GM19468 (cell line): Measurements from ENCODE around the gene LILRA6.
"Not testable (repeated sequence)": the region's sequence is repeated elsewhere in the genome, so short reads cannot be mapped to it uniquely, and the experiment has no call there.

Experiments
- ATAC-seq: cut with Tn5 transposase; IDR thresholded peaks from one replicate; pipeline ENCODE4 v1.9.1; 2021; ENCODE audit warnings: mild to moderate bottlenecking, moderate library complexity, moderate number of reproducible peaks; ENCODE audit not compliant: unreplicated experiment; ENCODE audit errors: extremely low read depth

The LILRA6 gene

DNA sequence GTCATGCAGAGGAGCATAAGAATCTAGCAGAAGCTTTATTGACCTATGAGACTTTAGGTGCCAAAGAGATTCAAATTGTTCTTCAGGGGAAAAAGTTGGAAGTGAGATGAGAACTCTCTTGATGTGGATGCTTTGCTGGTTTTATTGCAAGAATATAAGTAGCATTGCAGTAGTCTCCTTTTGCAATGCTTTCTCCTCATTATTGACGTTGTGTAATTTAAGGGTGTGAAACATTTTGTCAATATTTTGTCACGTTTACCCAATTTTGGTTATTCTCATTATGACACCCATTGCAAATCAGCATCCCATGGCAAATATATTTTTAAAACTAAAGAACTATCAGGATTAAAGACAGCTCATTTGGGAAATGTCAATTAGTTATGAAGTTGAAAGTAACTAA is 26.3 kb upstream of the LILRA6 start:
- no peak for ATAC-seq

DNA sequence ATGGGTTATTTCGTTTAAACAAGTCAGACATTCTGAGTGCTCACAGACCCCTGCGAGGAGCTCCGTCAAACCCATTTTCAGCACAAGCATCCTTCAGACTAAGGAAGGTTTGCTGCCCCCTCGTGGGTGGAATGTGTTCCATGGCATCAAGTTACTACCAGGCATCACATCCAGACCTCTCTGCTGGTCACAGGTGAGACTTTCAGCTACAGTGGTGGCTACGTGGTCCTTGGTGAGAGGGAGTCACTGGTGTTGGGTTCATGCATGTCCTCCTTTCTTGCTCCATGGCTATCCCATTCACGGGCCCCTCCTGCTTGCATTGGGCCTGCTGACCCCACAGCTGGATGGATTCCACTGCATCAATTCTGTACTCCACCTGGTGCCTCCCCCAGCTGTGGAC is 23.5 kb upstream of the LILRA6 start:
- ATAC-seq = no peak

DNA sequence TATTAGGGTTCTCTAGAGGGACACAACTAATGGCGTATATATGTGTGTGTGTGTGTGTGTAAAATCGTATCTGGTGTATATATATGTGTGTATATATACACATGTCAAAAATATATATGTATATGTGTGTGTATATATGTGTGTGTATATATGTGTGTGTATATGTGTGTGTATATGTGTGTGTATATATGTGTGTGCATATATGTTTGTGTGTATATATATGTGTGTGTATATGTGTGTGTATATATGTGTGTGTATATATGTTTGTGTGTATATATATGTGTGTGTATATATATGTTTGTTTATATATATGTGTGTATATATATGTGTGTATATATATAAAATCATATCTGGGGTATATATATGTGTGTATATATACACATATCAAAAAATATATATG is 19.9 kb upstream of the LILRA6 start:
- no peak for ATAC-seq

DNA sequence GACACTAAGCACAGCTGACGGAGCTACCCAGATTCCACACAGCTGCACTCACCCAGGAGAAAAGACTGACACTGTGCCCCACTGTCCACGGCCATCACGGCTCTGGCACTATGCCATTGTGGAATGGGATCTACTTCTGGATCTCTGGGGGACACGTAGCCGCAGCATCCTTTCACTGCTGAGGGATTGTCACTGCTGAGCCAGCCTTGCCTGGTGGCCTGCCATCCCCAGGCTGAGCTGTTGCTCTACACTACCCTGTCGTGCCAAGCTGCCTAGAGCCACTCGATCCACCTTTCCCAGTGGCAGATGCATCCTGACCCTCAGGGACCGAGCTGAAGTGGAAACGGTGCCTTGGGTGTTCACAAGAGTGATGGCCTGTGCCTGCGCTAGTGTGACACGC is 19.5 kb upstream of the LILRA6 start:
- no peak for ATAC-seq

DNA sequence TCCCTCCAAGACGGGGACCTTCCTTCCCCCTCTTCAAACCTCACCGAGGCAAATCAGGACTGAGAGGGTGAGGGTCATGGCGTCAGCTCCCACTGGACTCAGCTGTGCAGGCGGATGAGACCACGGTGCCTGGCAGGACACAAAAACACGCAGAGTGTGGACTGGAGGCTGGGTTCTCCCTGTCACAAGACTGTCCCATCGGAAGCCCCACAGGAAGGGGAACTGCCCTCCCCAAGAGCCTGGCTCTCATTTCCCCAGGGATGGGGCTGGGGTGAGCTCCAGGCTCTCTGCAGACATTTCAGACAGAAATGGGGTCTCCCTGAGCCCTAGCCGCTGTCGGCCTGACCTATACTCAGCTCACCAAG is 14.5 kb upstream of the LILRA6 start, which contains the start of gene LILRB5:
Gene LILRB5, minus strand, starts transcription at position 158 of the 365 bp plus-strand sequence. Its CDS starts 80 bp downstream, at position 78.
- ATAC-seq = no peak

DNA sequence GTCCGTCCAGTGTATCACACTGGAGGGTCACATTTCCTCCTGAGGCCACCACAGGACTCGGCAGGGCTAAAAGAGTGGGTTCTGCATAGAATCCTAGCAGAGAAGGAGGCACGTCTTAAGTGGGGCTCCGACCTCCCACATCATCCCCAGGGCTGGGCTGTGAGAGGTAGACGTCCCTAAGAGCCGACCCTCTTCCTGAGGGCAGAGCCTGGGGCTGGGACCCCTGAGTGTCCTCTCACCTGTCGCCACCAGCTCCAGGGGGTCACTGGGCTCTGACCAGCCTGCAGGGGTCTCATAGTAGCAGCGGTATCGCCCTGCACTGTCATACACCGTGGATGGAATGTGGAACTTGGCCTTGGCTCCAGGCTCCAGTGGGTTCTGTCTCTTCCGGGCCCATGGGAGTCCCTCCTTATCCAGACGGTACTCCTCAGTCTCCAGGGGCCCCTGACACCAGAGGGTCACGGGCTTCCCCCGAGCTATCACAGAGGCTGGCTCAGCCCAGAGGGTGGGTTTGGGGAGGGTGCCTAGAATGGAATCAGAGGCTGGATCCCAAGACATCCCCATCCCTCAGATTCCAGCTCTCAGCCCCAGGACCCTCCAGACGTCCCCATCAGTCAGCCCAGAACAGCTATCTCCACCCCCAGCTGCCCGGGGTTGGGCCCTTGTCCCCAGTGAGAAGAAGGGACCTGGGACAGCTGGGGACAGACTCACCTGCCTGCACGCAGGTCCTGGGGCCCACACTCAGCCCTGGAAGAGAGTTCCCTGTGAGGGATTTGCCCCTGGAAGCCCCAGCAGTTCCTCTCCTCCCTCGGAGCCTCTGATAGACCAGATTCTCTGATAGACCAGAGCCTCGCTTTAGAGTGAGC is 13.9 kb upstream of the LILRA6 start:
- ATAC-seq = no peak

DNA sequence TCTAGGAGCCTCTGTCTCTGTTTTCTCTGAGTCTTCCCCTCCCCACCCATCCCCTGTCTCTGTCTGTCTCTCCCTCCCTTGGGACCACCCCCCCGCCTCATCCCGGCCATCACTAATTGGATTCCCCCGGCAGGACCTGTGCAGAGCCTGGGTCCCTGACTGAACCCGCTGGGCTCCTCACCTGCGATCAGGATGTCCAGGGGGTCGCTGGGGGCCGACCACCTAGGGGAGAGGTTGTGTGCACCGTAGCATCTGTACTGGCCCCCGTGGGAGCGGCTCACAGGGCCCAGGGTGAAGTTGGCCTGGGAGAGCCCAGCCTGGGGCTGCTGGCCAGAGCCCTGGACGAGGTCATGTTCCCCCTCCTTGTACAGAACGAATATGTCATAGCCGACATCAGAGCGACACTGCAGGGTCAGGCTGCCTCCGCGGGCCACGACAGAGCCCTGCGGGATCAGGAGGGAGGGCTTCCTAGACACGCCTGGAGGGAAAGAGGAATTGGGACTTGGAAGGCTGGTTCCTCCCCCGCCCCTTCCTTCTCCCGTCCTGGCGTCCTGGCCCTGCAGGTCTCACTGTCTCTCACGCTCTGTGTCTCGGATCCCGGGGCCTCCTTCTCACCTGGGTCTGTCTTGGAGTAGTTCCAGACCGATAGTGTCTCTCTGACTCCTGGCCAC is 12.7 kb upstream of the LILRA6 start:
- ATAC-seq = no peak

DNA sequence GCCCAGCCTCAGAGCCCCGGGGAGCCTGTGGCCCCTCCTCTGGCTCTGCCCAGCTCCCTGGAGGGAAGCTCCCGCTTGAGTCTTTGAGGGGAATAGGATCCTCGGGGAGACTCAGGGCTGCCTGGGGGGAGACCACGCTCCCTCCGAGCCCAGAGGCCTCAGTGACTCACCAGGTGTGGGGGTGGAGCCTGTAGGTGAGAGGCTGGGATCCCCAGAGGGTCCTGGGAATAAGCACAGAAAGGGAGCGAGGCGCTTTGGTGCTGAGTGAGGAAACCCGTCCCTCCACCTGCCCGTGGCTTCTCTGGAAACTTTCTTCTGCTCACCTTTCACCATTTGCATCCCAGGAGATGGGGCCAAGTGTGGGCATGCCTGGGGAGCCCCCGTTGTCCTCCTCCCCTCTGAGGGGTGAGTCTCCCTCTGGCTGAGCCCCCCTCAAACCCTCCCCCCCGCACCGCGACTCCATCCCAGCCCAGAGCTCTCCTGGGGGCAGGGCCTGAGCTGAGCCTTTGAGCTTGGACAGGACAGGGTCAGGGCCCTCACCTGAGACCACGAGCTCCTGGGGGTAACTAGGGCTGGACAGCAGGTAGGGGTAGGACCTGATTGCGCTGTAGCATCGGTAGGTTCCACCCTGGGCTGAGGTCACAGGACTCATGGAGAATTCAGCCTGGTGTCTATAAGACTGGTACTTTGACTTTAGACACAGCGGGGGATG is 11.8 kb upstream of the LILRA6 start:
- no peak for ATAC-seq

DNA sequence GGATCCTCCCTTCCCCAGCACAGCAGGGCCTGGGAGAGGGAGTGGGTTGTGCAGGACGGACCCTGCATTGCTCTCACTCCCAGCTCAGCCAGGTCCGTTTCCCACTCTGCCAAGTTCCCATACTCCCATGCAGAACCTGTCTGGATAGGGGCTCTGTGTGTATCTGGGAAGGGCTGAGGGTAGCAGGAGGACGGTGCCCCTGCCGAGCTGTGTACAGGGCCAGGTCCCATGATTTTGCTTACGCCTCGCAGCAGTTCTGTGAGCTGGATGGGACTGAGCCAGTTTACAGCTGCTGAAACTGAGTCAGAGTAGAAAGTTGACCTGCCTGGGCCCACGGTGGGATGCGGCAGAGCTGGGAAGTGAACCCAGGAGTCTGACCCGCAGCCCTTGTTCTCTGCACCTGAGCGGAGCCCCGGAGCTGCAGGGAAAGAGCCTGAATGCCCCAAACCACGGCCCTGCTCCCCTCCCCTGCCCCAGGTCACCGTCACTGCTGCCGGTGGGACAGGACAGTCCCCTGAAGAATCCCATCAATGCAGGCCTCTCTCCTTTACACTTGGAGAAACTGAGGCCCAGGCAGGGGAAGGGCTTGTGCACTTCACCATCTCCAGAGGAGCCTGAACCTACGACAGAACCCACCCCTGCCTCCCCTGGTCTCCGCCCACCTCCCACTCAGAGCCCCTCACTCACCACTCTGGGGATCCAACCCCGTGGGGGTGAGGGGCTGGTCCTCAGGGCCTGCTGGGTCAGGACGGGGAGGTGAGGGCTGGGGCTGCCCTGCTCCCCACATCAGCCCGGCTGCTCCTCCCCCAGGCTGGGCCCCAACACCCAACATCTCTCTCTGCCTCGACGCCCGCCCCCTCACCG is 11.0 kb upstream of the LILRA6 start:
- no peak for ATAC-seq

DNA sequence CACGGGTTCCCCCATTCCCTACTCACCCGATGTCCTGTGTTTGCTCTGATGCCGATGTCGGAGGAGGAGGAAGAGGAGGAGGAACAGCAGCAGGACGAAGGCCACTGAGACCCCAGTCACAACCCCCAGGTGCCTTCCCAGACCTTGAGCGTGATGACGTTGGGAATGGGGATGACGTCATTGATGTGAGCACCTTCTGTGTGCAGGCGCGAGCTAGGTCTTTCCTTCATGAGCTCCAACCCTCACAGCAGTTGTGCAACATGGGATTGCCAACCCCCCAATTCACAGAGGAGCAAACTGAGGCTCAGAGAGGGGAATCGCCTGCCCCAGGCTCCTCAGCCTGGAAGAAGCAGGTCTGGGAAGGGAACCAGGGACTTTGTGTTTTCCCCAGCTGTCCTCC is 10.3 kb upstream of the LILRA6 start:
- ATAC-seq = no peak

DNA sequence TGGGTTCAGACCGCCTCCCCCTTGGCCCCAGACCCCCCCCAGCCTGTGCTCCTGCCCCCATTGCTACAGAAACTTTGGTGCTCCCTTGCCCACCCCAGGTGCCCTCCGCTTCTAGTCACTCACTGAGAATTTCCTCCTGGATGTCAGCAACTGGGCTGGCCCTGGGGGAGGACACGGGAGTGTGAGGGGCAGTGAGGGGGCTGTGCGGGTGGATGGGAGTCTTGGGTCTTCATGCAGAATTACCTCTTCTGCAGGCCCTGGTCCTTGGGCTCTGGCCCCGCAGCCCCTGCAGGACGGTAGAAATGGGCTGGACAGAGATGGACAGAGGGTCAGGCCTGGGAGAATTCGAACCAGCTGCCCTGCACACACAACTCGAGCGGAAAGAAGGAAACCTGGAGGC is 9.7 kb upstream of the LILRA6 start:
- ATAC-seq = no peak

DNA sequence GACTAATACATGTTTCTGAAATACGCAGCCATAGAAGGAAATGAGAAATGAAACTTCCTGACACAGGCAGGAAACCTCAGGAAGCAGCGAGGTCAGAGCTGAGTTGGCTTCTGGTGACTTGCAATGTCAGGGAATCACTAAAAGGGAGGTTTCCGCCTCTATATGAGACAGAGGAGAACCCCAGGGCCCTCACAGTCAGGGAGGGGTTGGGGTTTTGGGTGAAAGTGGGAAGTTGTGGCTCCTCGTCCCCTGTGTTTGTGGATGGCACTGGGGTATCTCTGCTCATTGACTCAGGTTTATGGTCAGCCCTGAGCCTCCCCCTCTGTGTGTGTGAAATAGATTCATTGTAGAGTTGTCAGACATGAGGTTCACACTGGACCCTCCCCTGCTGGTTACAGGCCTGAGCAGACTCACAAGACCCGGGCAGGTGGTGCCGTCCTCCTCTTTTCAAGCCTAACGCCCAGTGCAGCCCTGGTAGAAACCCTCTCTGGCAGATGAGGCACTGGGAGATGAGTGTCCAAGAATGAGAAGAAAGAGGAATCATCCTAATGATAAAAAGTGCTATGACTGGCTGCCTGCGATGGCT is 5.5 kb upstream of the LILRA6 start:
- ATAC-seq = no peak

DNA sequence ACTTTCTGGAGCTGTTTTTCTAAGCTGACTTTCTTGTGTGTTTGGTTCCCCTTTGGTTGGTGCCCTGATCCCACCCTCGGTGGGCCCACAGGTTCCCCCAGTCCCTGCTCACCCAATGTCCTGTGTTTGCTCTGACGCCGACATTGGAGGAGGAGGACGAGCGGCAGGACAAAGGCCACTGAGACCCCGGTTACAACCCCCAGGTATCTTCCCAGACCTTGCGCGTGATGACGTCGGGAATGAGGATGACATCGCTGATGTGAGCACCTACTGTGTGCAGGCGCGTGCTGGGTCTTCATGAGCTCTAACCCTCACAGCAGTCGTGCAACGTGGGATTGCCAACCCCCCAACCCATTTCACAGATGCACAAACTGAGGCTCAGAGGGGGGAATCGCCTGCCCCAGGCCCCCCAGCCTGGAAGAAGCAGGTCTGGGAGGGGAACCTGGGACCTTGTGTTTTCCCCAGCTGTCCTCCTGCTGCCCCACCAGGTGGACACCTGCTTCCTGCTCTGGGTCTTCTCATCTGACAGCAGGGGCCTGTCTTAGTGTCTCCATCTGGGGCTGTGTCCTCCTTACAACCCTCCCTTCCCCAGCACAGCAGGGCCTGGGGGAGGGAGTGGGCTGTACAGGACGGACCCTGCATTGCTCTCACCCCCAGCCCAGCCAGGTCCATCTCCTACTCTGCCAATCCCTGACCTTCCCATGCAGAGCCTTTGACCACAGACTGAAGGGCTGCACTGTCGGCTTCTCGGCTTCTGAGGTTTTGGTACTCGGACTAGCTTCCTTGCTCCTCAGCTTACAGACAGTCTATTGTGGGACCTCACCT is 4.7 kb upstream of the LILRA6 start:
- no peak for ATAC-seq

DNA sequence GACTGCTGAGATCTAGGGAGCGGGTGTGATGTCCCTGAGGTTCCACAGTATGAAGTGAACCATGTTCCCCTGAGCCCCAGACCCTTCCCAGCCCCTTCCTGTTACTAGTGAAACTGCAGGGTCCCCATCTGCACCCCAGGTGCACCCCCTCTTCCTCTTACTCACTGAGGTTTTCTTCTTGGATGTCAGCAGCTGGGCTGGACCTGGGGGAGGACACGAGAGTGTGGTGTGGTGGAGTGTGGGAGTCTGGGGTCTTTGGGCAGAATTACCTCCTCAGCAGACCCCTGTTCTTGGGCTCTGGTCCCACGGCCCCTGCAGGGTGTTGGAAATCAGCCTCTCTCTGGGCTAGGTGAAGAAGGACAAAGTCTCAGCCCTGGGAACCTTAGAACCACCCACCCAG is 3.3 kb upstream of the LILRA6 start:
- ATAC-seq = no peak

DNA sequence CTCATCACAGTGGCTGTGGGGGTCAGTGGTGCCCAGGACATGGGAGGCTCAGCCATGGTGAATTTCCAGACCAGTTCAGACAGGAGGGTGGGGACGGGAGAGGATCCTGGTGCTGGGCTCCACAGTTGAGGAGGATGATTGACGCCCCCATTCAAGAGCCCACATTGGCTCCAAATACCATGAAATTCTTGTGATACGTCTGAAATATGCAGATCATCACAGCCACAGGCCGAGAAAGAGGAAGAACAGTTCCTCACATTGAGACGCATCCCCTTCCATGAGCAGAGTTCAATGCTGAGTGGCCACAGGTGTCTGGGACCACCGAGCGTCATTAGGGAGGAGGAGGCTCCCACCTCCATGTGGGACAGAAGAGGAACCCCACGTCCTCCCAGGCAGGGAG is 1.2 kb upstream of the LILRA6 start:
- ATAC-seq = not testable (repeated sequence)

DNA sequence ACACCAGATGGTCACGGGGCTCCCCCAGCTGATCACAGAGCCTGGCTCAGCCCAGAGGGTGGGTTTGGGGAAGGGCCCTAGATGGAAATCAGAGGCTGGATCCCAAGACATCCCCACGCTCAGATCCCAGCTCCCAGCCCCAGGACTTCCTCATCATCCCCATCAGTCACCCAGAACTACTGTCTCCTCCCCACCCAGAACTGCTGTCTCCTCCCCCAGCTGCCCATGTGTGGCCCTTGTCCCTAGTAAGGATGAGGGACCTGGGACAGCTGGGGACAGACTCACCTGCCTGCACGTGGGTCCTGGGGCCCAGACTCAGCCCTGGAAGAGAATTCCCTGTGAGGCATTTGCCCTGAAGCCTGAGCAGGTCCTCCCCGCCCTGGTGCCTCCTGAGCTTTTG is 356 bp downstream of the LILRA6 start:
- ATAC-seq = not testable (repeated sequence)

DNA sequence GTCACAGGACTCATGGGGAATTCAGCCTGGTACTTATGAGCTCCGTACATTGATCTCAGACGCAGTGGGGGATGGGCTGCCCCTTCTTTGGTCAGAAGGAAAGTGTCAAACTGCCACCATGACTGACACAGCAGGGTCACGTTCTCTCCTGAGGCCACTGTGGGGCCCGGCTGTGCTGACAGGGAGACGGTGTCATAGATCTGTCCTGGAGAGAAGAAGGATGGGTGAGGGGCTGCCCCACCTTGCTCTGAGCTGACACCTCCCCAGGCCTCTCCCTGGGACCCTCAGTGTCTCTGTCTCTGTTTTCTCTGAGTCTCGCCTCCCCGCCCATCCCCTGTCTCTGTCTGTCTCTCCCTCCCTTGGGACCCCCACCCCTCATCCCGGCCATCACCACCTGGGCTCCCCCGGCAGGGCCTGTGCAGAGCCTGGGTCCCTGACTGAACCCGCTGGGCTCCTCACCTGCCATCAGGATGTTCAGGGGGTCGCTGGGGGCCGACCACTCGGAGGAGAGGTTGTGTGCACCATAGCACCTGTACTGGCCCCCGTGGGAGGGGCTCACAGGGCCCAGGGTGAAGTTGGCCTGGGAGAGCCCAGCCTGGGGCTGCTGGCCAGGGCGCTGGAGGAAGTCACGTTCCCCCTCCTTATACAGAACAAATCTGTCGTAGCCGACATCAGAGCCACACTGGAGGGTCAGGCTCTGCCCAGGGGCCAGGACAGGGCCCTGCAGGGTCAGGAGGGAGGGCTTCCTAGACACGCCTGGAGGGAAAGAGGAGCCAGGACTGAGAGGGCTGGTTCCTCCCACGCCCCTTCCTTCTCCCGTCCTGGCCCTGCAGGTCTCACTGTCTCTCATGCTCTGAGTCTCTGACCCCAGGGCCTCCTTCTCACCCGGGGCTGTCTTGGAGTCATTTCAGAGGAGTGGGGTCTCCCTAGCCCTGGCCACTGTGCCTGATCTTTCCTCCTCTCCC is 1.9 kb downstream of the LILRA6 start:
- not testable (repeated sequence) for ATAC-seq
